Osteoblast (primary cell): ENCODE results near the gene ALG6. TPM values are rescaled to one million over a fixed set of nuclear protein-coding genes. Genes with fewer than 3 reads are reported as not detected.
"Not testable (repeated sequence)": the region's sequence is repeated elsewhere in the genome, so short reads cannot be mapped to it uniquely, and the experiment has no call there.

Experiments
- DNase-seq: peaks from one replicate; pipeline ENCODE4 v3.0.0; 2011; ENCODE audit warnings: low spot score, mixed read lengths; ENCODE audit not compliant: insufficient read length; ENCODE audit errors: missing footprints
- H2AFZ ChIP-seq: 2 replicates; pipeline ENCODE4 v1.6.0; 2011; ENCODE audit warnings: mild to moderate bottlenecking, low read length
- H3K27ac ChIP-seq: 2 replicates; pipeline ENCODE4 v1.5.1; 2011; ENCODE audit warnings: mild to moderate bottlenecking, low read depth, low read length, moderate library complexity
- H3K27me3 ChIP-seq: 2 replicates; pipeline ENCODE4 v1.6.0; 2012; ENCODE audit warnings: mild to moderate bottlenecking, control low read depth, inconsistent platforms, low read length, moderate library complexity; ENCODE audit not compliant: insufficient read depth
- H3K36me3 ChIP-seq: 2 replicates; pipeline ENCODE4 v1.5.1; 2011; ENCODE audit warnings: mild to moderate bottlenecking, low read length, control low read depth, moderate library complexity; ENCODE audit not compliant: insufficient read depth
- H3K4me1 ChIP-seq: 2 replicates; pipeline ENCODE4 v1.5.1; 2011; ENCODE audit warnings: mild to moderate bottlenecking, low read length, control low read depth, moderate library complexity; ENCODE audit not compliant: insufficient read depth
- H3K4me2 ChIP-seq: 2 replicates; pipeline ENCODE4 v1.6.0; 2011; ENCODE audit warnings: mild to moderate bottlenecking, low read length; ENCODE audit not compliant: insufficient read depth
- H3K4me3 ChIP-seq: fragments of 200-600 bp; sonication (generic); 3 replicates; pipeline ENCODE4 v1.5.1; 2012; ENCODE audit warnings: mild to moderate bottlenecking, low read length, inconsistent platforms; ENCODE audit not compliant: insufficient read depth
- H3K79me2 ChIP-seq: 2 replicates; pipeline ENCODE4 v1.6.0; 2012; ENCODE audit warnings: mild to moderate bottlenecking, low read length, control low read depth, inconsistent platforms; ENCODE audit not compliant: insufficient read depth
- H3K9me3 ChIP-seq: 2 replicates; pipeline ENCODE4 v1.5.1; 2011; ENCODE audit warnings: low read depth, low read length, control low read depth
- H4K20me1 ChIP-seq: 2 replicates; pipeline ENCODE4 v1.6.0; 2012; ENCODE audit warnings: mild to moderate bottlenecking, low read length, control low read depth; ENCODE audit not compliant: insufficient read depth
- CTCF ChIP-seq: IDR thresholded peaks from 2 replicates; pipeline ENCODE4 v1.5.1; 2011; ENCODE audit warnings: mild to moderate bottlenecking, low read depth, low read length, moderate library complexity; ENCODE audit errors: extremely low read depth
- total RNA-seq: library from RNA; depleted of rRNA; stranded (reverse); fragments of >200 nt; gene quantifications from 2 replicates; pipeline ENCODE4 v1.2.3, GENCODE V29; 2012

Gene ALG6
- total RNA-seq, 1 donor = 8.3 TPM

DNA sequence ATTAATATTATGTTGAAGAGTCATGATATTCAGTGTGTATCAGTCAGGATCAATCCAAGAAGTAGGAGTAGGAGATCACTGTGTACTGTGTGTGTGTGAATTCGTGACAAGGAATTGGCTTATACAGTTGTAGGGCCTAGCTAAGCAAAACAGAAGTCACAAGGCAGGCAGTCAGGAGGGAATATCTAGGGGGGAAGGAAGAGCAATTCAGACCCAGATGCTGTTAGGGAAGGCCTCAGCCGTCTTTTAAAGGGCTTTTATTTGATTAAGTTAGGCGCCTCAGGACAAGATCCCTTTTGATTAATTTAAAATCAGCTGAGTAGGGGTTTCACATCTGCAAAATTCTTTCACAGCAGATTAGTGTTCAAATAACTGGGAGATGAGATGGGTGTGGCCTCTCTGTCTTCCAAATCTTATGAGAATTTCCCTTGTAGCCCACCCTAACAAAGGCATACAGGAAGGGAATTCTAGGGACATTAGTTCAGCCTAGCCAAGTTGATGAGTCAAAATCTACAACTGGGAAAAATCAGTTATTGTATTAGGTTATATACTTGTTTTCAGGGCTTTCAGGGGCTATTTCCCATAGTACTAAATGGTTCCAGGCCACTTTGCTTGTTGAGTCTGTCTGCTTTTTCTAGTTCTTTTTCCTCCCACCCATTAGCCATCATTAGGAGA lies 47.4 kb downstream of the ALG6 start:
- Histone ChIP-seq H3K79me2 (no peaks in the 10 kb centered on the region), H4K20me1 (no peaks in the 10 kb centered on the region), H3K9me3 (no peaks in the 10 kb centered on the region), H3K36me3 (no peaks in the 10 kb centered on the region), H2AFZ (no peak overlapping the region), H3K4me1 (no peaks in the 10 kb centered on the region), H3K4me3 (no peak overlapping the region), H3K27ac (no peak overlapping the region), H3K4me2 (no peak overlapping the region), H3K27me3 (no peaks in the 10 kb centered on the region)
- DNase-seq = no peak
- TF ChIP-seq CTCF = no peak

- Histone ChIP-seq H2AFZ (no peak overlapping the region), H3K9me3 (no peaks in the 10 kb centered on the region), H3K4me3 (no peak overlapping the region), H4K20me1 (no peaks in the 10 kb centered on the region), H3K27ac (no peak overlapping the region), H3K79me2 (no peaks in the 10 kb centered on the region), H3K27me3 (no peaks in the 10 kb centered on the region), H3K36me3 (no peaks in the 10 kb centered on the region), H3K4me1 (no peaks in the 10 kb centered on the region), H3K4me2 (no peak overlapping the region)
- DNase-seq = no peak
- TF ChIP-seq CTCF = no peak
Observed at GRCh38 chr1:63418101-63418500, 50.7 kb downstream of the ALG6 start.

DNA sequence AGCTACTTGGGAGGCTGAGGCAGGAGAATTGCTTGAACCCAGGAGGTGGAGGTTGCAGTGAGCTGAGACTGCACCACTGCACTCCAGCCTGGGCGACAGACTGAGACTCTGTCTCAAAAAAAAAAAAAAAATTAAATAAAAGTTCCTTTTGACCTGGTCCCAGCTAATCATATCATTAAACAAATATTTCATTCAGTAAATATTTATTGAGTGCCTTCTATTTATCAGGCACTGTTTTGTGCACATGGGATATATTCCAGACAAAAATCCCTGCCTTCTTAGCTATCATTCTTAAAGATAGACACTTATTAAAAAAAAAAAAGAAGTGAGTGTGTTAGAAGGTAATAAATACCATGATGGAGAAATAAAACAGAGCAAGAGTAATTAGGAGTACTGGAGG lies 53.3 kb downstream of the ALG6 start:
- DNase-seq, H3K27ac ChIP-seq, H3K27me3 ChIP-seq, H3K4me1 ChIP-seq, H3K9me3 ChIP-seq, H2AFZ ChIP-seq, H3K79me2 ChIP-seq, H3K4me3 ChIP-seq, H3K36me3 ChIP-seq, H4K20me1 ChIP-seq, H3K4me2 ChIP-seq: not testable (repeated sequence)

DNA sequence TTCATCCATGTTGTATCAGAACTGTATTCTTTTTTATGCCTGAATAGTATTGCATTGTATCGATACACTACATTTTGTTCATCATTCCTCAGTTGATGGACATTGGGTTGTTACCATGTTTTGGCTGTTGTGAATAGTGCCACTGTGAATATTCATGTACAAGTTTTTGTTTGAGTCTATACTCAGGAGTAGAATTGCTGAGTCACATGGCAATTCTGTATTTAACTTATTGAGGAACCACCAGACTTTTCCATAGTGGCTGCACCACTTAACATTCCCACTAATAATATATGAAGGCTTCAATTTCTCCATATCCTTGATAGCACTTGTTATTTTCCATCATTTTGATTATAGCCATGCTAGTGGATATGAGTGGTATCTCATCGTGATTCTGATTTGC lies 56.2 kb downstream of the ALG6 start:
- Histone ChIP-seq H3K4me3 (no peak overlapping the region), H3K27ac (no peak overlapping the region), H4K20me1 (no peaks in the 10 kb centered on the region), H3K27me3 (no peaks in the 10 kb centered on the region), H3K4me2 (no peak overlapping the region), H3K36me3 (no peaks in the 10 kb centered on the region), H3K9me3 (no peaks in the 10 kb centered on the region), H3K79me2 (no peaks in the 10 kb centered on the region), H3K4me1 (no peaks in the 10 kb centered on the region), H2AFZ (no peak overlapping the region)
- no peak for DNase-seq
- TF ChIP-seq CTCF = no peak
